Mucosa of descending colon (tissue), 3 donors: Measurements from ENCODE around the gene LGALS1. TPM values are rescaled to one million over a fixed set of nuclear protein-coding genes. Genes with fewer than 3 reads are reported as not detected.

Source experiments
- ATAC-seq: fragments of 200-7000 bp; cut with Tn5 transposase; one replicate; pipeline ENCODE4 v1.9.1; 2020; ENCODE audit warnings: mild to moderate bottlenecking, moderate library complexity
- DNase-seq, 3 donors: peaks; one replicate each; pipeline ENCODE4 v3.0.0-alpha.2; 2020
- H3K36me3 ChIP-seq: fragments of 200-600 bp; one replicate; pipeline ENCODE4 v1.8.0; 2021; ENCODE audit warnings: low read depth, mild to moderate bottlenecking
- H3K4me1 ChIP-seq: fragments of 200-600 bp; one replicate; pipeline ENCODE4 v1.8.0; 2021; ENCODE audit warnings: low read depth, mild to moderate bottlenecking
- H3K4me3 ChIP-seq: fragments of 200-600 bp; one replicate; pipeline ENCODE4 v1.8.0; 2021; ENCODE audit warnings: mild to moderate bottlenecking
- H3K9me3 ChIP-seq: fragments of 200-600 bp; one replicate; pipeline ENCODE4 v1.8.0; 2021; ENCODE audit warnings: mild to moderate bottlenecking
- intact Hi-C, 2 donors: fragments of 100-400 bp; cut with DNase I in 1 of 2; cut with micrococcal nuclease in 1 of 2; formaldehyde crosslinking; loops; one replicate each; pipeline versions ENCODE4 v1.11.0 to v1.11.1; 2022; cut with DNase I, micrococcal nuclease
- long read RNA-seq, 2 donors: library from polyadenylated mRNA; unstranded; transcript quantifications; one replicate each; pipeline ENCODE4 v2.0.0, GENCODE V29; 2019 to 2021
- total RNA-seq, 3 donors: library from RNA; stranded (reverse); fragmentation: NEBNext Ultra II Directional in 2 of 3; extraction: Animal tissue kit (Norgen Biotek cat#: 25700) in 2 of 3; gene quantifications; one replicate each; pipeline versions ENCODE4 v1.2.1 to v1.2.4, GENCODE V29; 2021 to 2023
- TF ChIP-seq, protein P1 (sequence below): fragments of 200-600 bp; IDR thresholded peaks from one replicate; pipeline ENCODE4 v1.8.0; 2022; ENCODE audit warnings: antibody characterized with exemption, mild to moderate bottlenecking
- donor health status: DM: no; HTN: no; CAD: no; lungs with moderate emphysema.
- donor health status: DM: no; HTN: no; CAD: no.
- donor health status: DM: no; HTN: yes; CAD: no.

Gene LGALS1
- 100 to 1,000 TPM in 2 of 3 donors, 10 to 100 TPM in 1; 54.6 to 376 (median 150) TPM for total RNA-seq
- long read RNA-seq, donor 1, transcript LGALS1-201 (4 exons, 560 nt), result major isoform, 114 of 137 reads
- long read RNA-seq, donor 1, partial matches to known transcripts, result 18 of 137 reads
- long read RNA-seq, donor 1, other reads (novel, unspliced or antisense), result 3 of 137 reads
- long read RNA-seq, donor 2, transcript LGALS1-201 (4 exons, 560 nt), result major isoform, 64 of 66 reads
- long read RNA-seq, donor 2, partial matches to known transcripts, result 0 of 66 reads
- long read RNA-seq, donor 2, other reads (novel, unspliced or antisense), result 2 of 66 reads

DNA sequence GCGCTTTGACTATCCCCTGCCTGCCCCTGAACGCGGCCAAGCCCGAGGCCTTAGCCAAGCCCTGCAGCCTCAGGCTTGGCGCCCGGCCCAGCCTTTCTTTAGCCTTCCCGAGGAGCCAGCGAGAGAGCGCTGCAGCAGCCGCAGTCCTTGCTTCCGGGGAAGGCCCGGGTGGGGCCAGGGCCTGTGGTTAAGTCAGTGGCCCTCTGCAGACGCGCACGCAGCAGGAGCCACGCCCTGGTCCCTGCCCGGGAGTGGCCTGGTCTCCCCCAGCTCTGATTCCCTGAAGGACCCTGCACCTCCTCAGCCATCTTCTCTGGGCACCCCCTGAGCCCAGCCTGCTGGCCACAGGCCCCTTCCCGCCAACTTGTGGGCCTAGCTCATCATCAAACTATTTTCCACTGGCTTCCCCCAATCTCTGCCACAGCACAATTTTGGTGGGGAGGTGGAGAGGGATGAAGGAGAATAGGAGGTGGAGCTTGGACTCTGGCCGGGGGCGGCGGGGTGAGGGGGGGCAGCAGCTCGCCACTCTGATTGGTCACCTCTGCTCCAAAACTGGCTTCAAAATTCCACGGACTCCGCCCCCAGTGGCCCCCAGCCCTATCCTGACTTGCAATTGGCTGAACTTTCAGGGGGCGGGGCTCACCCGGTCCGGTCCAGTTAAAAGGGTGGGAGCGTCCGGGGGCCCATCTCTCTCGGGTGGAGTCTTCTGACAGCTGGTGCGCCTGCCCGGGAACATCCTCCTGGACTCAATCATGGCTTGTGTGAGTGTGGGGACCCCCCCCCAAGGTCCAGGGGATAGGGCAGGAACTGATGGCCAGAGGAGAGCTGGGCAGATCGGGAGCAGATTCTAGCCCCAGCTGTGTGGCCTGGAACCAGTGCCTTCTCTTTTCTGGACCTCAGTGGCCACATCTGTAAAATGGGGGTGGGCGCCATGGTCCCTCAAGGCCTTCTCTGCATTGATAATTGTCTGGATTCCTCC lies at the start of gene LGALS1:
Gene LGALS1 (plus strand): TSS at position 686 of the 979 bp plus-strand sequence. CDS start 67 bp downstream, at position 753.
- Histone ChIP-seq H3K4me3 (peak within 1 kb of the TSS; percentile 17), H3K4me1 (peaks cover 44% of the 10 kb centered on the region), H3K9me3 (no peaks in the 10 kb centered on the region), H3K36me3 (peaks cover 3% of the 10 kb centered on the region)
- DNase-seq, result peak; percentile 89 to 96 (median 94)
- intact Hi-C loops, result no loop called here
- peak; percentile 85 for ATAC-seq
- TF ChIP-seq, protein P1, sequence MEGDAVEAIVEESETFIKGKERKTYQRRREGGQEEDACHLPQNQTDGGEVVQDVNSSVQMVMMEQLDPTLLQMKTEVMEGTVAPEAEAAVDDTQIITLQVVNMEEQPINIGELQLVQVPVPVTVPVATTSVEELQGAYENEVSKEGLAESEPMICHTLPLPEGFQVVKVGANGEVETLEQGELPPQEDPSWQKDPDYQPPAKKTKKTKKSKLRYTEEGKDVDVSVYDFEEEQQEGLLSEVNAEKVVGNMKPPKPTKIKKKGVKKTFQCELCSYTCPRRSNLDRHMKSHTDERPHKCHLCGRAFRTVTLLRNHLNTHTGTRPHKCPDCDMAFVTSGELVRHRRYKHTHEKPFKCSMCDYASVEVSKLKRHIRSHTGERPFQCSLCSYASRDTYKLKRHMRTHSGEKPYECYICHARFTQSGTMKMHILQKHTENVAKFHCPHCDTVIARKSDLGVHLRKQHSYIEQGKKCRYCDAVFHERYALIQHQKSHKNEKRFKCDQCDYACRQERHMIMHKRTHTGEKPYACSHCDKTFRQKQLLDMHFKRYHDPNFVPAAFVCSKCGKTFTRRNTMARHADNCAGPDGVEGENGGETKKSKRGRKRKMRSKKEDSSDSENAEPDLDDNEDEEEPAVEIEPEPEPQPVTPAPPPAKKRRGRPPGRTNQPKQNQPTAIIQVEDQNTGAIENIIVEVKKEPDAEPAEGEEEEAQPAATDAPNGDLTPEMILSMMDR, result peak; percentile 10

GRCh38 chr22:37625737-37626136 lies 49.7 kb upstream of the LGALS1 start:
- no peak for DNase-seq
- Histone ChIP-seq H3K36me3 (peaks cover 4% of the 10 kb centered on the region), H3K4me1 (peaks cover 37% of the 10 kb centered on the region), H3K9me3 (no peaks in the 10 kb centered on the region), H3K4me3 (no peak overlapping the region)
- TF ChIP-seq, protein P1, result no peak
- intact Hi-C loops, result loop anchor here in 1 of 2 donors (10.0 kb wide), 1 partner anchor 59 kb away; the partner anchor contains the start of gene NOL12
- ATAC-seq, result no peak

DNA sequence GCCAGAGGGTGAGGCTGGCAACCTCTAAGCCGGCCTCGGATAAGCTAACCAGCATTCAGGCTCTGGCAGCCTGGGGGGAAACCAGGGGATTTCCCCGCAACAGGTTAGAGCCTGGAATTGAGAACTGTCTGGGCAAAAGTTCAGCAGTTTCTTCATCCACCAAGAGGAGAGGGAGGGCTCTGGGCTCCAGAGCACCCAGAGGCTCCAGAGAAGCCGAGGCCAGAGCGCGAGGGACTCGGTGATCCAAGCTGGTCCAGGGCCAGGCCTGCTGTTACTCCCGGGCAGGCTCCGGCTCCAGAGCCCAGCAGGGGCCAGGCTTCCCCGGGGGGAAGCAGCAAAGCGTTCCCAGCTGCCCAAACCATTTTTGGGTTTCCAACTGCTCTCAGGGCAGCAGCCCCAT lies 49.3 kb upstream of the LGALS1 start:
- intact Hi-C loops, result loop anchor here in 1 of 2 donors (10.0 kb wide), 1 partner anchor 59 kb away; the partner anchor contains the start of gene NOL12
- ATAC-seq, result peak; percentile 0
- TF ChIP-seq, protein P1, result no peak
- Histone ChIP-seq H3K36me3 (peaks cover 4% of the 10 kb centered on the region), H3K4me1 (peaks cover 37% of the 10 kb centered on the region), H3K4me3 (no peak overlapping the region), H3K9me3 (no peaks in the 10 kb centered on the region)
- DNase-seq, result peak in 2 of 3 donors; percentile 63 to 75

GRCh38 chr22:37626556-37627075 lies 48.8 kb upstream of the LGALS1 start:
- no peak overlapping the region for H3K4me3 ChIP-seq
- TF ChIP-seq, protein P1, result no peak
- H3K4me1 ChIP-seq, result peaks cover 37% of the 10 kb centered on the region
- intact Hi-C loops, result loop anchor here in 1 of 2 donors (10.0 kb wide), 1 partner anchor 58 kb away; the partner anchor contains the start of gene NOL12
- H3K9me3 ChIP-seq, result no peaks in the 10 kb centered on the region
- DNase-seq (peak in 1 of 3 donors; percentile 67), ATAC-seq (peak; percentile 17)
- H3K36me3 ChIP-seq, result peaks cover under 1% of the 10 kb centered on the region

GRCh38 chr22:37627121-37627520 lies 48.3 kb upstream of the LGALS1 start:
- TF ChIP-seq, protein P1, result no peak

More at GRCh38 chr22:37627121-37627520, 48.3 kb upstream of the LGALS1 start:
- no peak overlapping the region for H3K4me3 ChIP-seq
- intact Hi-C loops, result loop anchor here in 1 of 2 donors (10.0 kb wide), 1 partner anchor 58 kb away; the partner anchor contains the start of gene NOL12
- no peaks in the 10 kb centered on the region for H3K9me3 ChIP-seq
- ATAC-seq (no peak), DNase-seq (no peak)
- H3K36me3 ChIP-seq, result no peaks in the 10 kb centered on the region
- peaks cover 37% of the 10 kb centered on the region for H3K4me1 ChIP-seq
